ENCODE data around the gene GALNT4.

GALNT4 gene

DNA sequence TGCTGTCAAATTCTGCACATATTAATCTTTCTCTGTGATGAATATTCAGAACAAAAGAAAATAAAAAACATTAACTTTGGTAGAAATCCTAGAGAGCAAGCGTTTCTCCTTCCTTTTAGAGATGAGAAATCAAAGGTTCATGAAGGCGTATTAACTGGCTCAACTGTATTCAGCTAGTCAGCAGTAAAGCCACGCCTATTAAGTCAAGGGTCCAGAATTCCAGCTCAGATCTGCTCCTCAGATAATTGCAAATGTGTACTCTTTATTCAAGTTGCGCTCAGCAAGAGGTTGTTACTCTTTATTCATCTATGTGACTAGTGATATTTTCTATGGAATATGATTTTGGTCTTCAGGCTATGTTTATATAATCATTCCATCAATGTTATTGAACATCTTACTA lies 14.3 kb upstream of the GALNT4 start:
- Histone ChIP-seq H3K36me3 (replicated peaks in 1 of 2; ENCODE audit: control insufficient read depth in 2 of 2, insufficient read depth in 2 of 2, low read length in 2 of 2) (no peaks in the 10 kb centered on the region), H3K18ac (ENCODE audit: low read length) (no peak overlapping the region), H3K4me1 (ENCODE audit: control insufficient read depth in 2 of 2, insufficient read depth in 1 of 2, low read depth in 1 of 2, low read length in 2 of 2) (peaks cover 0 to under 1% of the 10 kb centered on the region in 2 donors), H3K4me2 (ENCODE audit: insufficient read depth, low read length, poor library complexity, severe bottlenecking) (no peak overlapping the region), H2BK15ac (ENCODE audit: low read length) (no peak overlapping the region), H3K27ac (replicated peaks; ENCODE audit: low read length) (no peak overlapping the region), H4K91ac (ENCODE audit: low read depth, low read length, poor library complexity) (no peak overlapping the region), H2AFZ (ENCODE audit: low read length) (no peak overlapping the region), H3K9ac (ENCODE audit: low read depth, low read length, poor library complexity) (no peak overlapping the region), H4K8ac (ENCODE audit: low read depth, low read length) (no peak overlapping the region), H3K23ac (ENCODE audit: low read depth, low read length, poor library complexity) (no peak overlapping the region), H3K4me3 (ENCODE audit: low read length in 2 of 2) (no peak overlapping the region), H3K79me1 (ENCODE audit: low read depth, low read length) (no peaks in the 10 kb centered on the region), H2AK5ac (ENCODE audit: low read depth, low read length) (no peak overlapping the region), H2BK120ac (ENCODE audit: low read depth, low read length) (no peak overlapping the region), H2BK12ac (ENCODE audit: low read length) (no peak overlapping the region), H3K14ac (ENCODE audit: low read length) (no peak overlapping the region), H3K9me3 (replicated peaks in 1 of 2; ENCODE audit: control insufficient read depth in 2 of 2, insufficient read depth in 1 of 2, low read depth in 1 of 2, low read length in 2 of 2) (peaks cover 0 to under 1% of the 10 kb centered on the region in 2 donors), H3K4ac (ENCODE audit: low read length) (no peak overlapping the region), H3K27me3 (ENCODE audit: control insufficient read depth in 3 of 3, insufficient read depth in 3 of 3, low read depth in 1 of 3, low read length in 3 of 3) (no peaks in the 10 kb centered on the region), H2BK5ac (ENCODE audit: low read length) (no peak overlapping the region)
- no CpG with 5 or more reads among the region's 4 CpGs for WGBS, 2 donors (ENCODE audit: extremely low coverage in 2 of 2, insufficient read length in 2 of 2, insufficient replicate concordance in 1 of 2)
- DNase-seq (ENCODE audit: low spot score): no peak

- H3K79me1 ChIP-seq (ENCODE audit: low read depth, low read length): no peaks in the 10 kb centered on the region
- H3K18ac ChIP-seq (ENCODE audit: low read length): no peak overlapping the region
- H3K36me3 ChIP-seq (replicated peaks in 1 of 2; ENCODE audit: control insufficient read depth in 2 of 2, insufficient read depth in 2 of 2, low read length in 2 of 2): no peaks in the 10 kb centered on the region
- H2BK120ac ChIP-seq (ENCODE audit: low read depth, low read length): no peak overlapping the region
- no peak overlapping the region for H2BK12ac ChIP-seq (ENCODE audit: low read length)
- no peak overlapping the region for H2AK5ac ChIP-seq (ENCODE audit: low read depth, low read length)
- H3K9me3 ChIP-seq (replicated peaks in 1 of 2; ENCODE audit: control insufficient read depth in 2 of 2, insufficient read depth in 1 of 2, low read depth in 1 of 2, low read length in 2 of 2): peaks cover 0 to 1% of the 10 kb centered on the region in 2 donors
- no peak overlapping the region for H3K23ac ChIP-seq (ENCODE audit: low read depth, low read length, poor library complexity)
- no peak overlapping the region for H4K8ac ChIP-seq (ENCODE audit: low read depth, low read length)
- no peak overlapping the region for H2BK5ac ChIP-seq (ENCODE audit: low read length)
- no peak for DNase-seq (ENCODE audit: low spot score)
- no peak overlapping the region for H3K14ac ChIP-seq (ENCODE audit: low read length)
- H3K9ac ChIP-seq (ENCODE audit: low read depth, low read length, poor library complexity): no peak overlapping the region
- no peak overlapping the region for H4K91ac ChIP-seq (ENCODE audit: low read depth, low read length, poor library complexity)
- H3K4me2 ChIP-seq (ENCODE audit: insufficient read depth, low read length, poor library complexity, severe bottlenecking): no peak overlapping the region
- H3K4me1 ChIP-seq (ENCODE audit: control insufficient read depth in 2 of 2, insufficient read depth in 1 of 2, low read depth in 1 of 2, low read length in 2 of 2): no peaks in the 10 kb centered on the region
- no peaks in the 10 kb centered on the region for H3K27me3 ChIP-seq (ENCODE audit: control insufficient read depth in 3 of 3, insufficient read depth in 3 of 3, low read depth in 1 of 3, low read length in 3 of 3)
- H3K4ac ChIP-seq (ENCODE audit: low read length): no peak overlapping the region
- H3K4me3 ChIP-seq (ENCODE audit: low read length in 2 of 2): no peak overlapping the region
- H2AFZ ChIP-seq (ENCODE audit: low read length): no peak overlapping the region
- no peak overlapping the region for H3K27ac ChIP-seq (replicated peaks; ENCODE audit: low read length)
- WGBS, 2 donors (ENCODE audit: extremely low coverage in 2 of 2, insufficient read length in 2 of 2, insufficient replicate concordance in 1 of 2): no CpG with 5 or more reads among the region's 3 CpGs
- H2BK15ac ChIP-seq (ENCODE audit: low read length): no peak overlapping the region
These were observed 12.8 kb upstream of the GALNT4 start for GRCh38 chr12:89537389-89537788.

- Histone ChIP-seq H2AFZ (ENCODE audit: low read length) (no peak overlapping the region), H2AK5ac (ENCODE audit: low read depth, low read length) (no peak overlapping the region), H2BK120ac (ENCODE audit: low read depth, low read length) (no peak overlapping the region), H4K8ac (ENCODE audit: low read depth, low read length) (no peak overlapping the region), H3K27me3 (ENCODE audit: control insufficient read depth in 3 of 3, insufficient read depth in 3 of 3, low read depth in 1 of 3, low read length in 3 of 3) (no peaks in the 10 kb centered on the region), H3K9me3 (replicated peaks in 1 of 2; ENCODE audit: control insufficient read depth in 2 of 2, insufficient read depth in 1 of 2, low read depth in 1 of 2, low read length in 2 of 2) (peaks cover 0 to 1% of the 10 kb centered on the region in 2 donors), H3K14ac (ENCODE audit: low read length) (no peak overlapping the region), H3K4me3 (ENCODE audit: low read length in 2 of 2) (no peak overlapping the region), H3K27ac (replicated peaks; ENCODE audit: low read length) (no peak overlapping the region), H3K79me1 (ENCODE audit: low read depth, low read length) (peaks cover 3% of the 10 kb centered on the region), H3K36me3 (replicated peaks in 1 of 2; ENCODE audit: control insufficient read depth in 2 of 2, insufficient read depth in 2 of 2, low read length in 2 of 2) (no peaks in the 10 kb centered on the region), H3K9ac (ENCODE audit: low read depth, low read length, poor library complexity) (no peak overlapping the region), H2BK12ac (ENCODE audit: low read length) (no peak overlapping the region), H4K91ac (ENCODE audit: low read depth, low read length, poor library complexity) (no peak overlapping the region), H3K4me2 (ENCODE audit: insufficient read depth, low read length, poor library complexity, severe bottlenecking) (no peak overlapping the region), H3K23ac (ENCODE audit: low read depth, low read length, poor library complexity) (no peak overlapping the region), H3K18ac (ENCODE audit: low read length) (no peak overlapping the region), H2BK5ac (ENCODE audit: low read length) (no peak overlapping the region), H2BK15ac (ENCODE audit: low read length) (no peak overlapping the region), H3K4ac (ENCODE audit: low read length) (no peak overlapping the region), H3K4me1 (ENCODE audit: control insufficient read depth in 2 of 2, insufficient read depth in 1 of 2, low read depth in 1 of 2, low read length in 2 of 2) (no peaks in the 10 kb centered on the region)
- peak; percentile 32 for DNase-seq (ENCODE audit: low spot score)
- no CpG with 5 or more reads among the region's 1 CpG for WGBS, 2 donors (ENCODE audit: extremely low coverage in 2 of 2, insufficient read length in 2 of 2, insufficient replicate concordance in 1 of 2)
These were observed 5.1 kb upstream of the GALNT4 start for GRCh38 chr12:89529738-89530137.

DNA sequence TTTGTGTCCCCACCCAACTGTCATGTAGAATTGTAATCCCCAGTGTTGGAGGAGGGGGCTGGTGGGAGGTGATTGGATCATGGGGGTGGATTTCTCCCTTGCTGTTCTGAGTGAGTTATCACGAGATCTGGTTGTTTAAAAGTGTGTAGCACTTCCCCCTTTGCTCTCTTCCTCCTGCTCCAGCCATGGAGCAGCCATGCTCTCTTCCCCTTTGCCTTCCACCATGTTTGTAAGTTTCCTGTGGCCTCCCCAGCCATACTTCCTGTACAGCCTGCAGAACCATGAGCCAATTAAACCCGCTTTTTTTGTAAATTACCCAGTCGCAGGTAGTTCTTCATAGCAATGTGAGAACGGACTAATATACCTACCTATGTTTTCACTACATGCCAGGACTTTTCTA lies 3.8 kb upstream of the GALNT4 start:
- no peak overlapping the region for H3K14ac ChIP-seq (ENCODE audit: low read length)
- H3K4me1 ChIP-seq (ENCODE audit: control insufficient read depth in 2 of 2, insufficient read depth in 1 of 2, low read depth in 1 of 2, low read length in 2 of 2): peaks cover 0 to 5% of the 10 kb centered on the region in 2 donors
- H3K4me2 ChIP-seq (ENCODE audit: insufficient read depth, low read length, poor library complexity, severe bottlenecking): no peak overlapping the region
- H3K4ac ChIP-seq (ENCODE audit: low read length): no peak overlapping the region
- no peak overlapping the region for H3K9ac ChIP-seq (ENCODE audit: low read depth, low read length, poor library complexity)
- H2BK12ac ChIP-seq (ENCODE audit: low read length): no peak overlapping the region
- H2BK120ac ChIP-seq (ENCODE audit: low read depth, low read length): no peak overlapping the region
- no peak overlapping the region for H4K8ac ChIP-seq (ENCODE audit: low read depth, low read length)
- H3K36me3 ChIP-seq (replicated peaks in 1 of 2; ENCODE audit: control insufficient read depth in 2 of 2, insufficient read depth in 2 of 2, low read length in 2 of 2): peaks cover 0 to 7% of the 10 kb centered on the region in 2 donors
- no CpG with 5 or more reads among the region's 4 CpGs for WGBS, 2 donors (ENCODE audit: extremely low coverage in 2 of 2, insufficient read length in 2 of 2, insufficient replicate concordance in 1 of 2)
- H3K27me3 ChIP-seq (ENCODE audit: control insufficient read depth in 3 of 3, insufficient read depth in 3 of 3, low read depth in 1 of 3, low read length in 3 of 3): no peaks in the 10 kb centered on the region
- H2AK5ac ChIP-seq (ENCODE audit: low read depth, low read length): no peak overlapping the region
- no peak overlapping the region for H4K91ac ChIP-seq (ENCODE audit: low read depth, low read length, poor library complexity)
- no peak overlapping the region for H2AFZ ChIP-seq (ENCODE audit: low read length)
- no peak overlapping the region for H2BK15ac ChIP-seq (ENCODE audit: low read length)
- H3K23ac ChIP-seq (ENCODE audit: low read depth, low read length, poor library complexity): no peak overlapping the region
- no peak overlapping the region for H3K27ac ChIP-seq (replicated peaks; ENCODE audit: low read length)
- no peak overlapping the region for H2BK5ac ChIP-seq (ENCODE audit: low read length)
- H3K9me3 ChIP-seq (replicated peaks in 1 of 2; ENCODE audit: control insufficient read depth in 2 of 2, insufficient read depth in 1 of 2, low read depth in 1 of 2, low read length in 2 of 2): no peaks in the 10 kb centered on the region
- no peak overlapping the region for H3K18ac ChIP-seq (ENCODE audit: low read length)
- DNase-seq (ENCODE audit: low spot score): no peak
- H3K79me1 ChIP-seq (ENCODE audit: low read depth, low read length): peaks cover 3% of the 10 kb centered on the region
- no peak overlapping the region for H3K4me3 ChIP-seq (ENCODE audit: low read length in 2 of 2)

Measured in neuronal stem cell (in vitro differentiated cells).